ENCODE results near the gene IZUMO2. TPM values are rescaled to one million over a fixed set of nuclear protein-coding genes. Genes with fewer than 3 reads are reported as not detected.

Gene IZUMO2
- total RNA-seq, 1 experiment from 2014 or later, result not detected

- DNase-seq (ENCODE audit: low read depth, low spot score), result no peak
- Histone ChIP-seq H3K9me3 (ENCODE audit: control insufficient read depth, insufficient read depth, low read depth, low read length) (no peaks in the 10 kb centered on the region), H3K27ac (ENCODE audit: low read length) (no peak overlapping the region), H3K36me3 (ENCODE audit: control insufficient read depth, insufficient read depth, low read length) (no peaks in the 10 kb centered on the region), H3K4me1 (ENCODE audit: control insufficient read depth, insufficient read depth, low read length) (no peaks in the 10 kb centered on the region; the same call in 1 of the 2 replicates), H3K4me3 (ENCODE audit: low read depth in 2 of 2, low read length in 2 of 2) (no peak overlapping the region), H3K27me3 (ENCODE audit: control insufficient read depth, insufficient read depth, low read length) (no peaks in the 10 kb centered on the region)
- ChIA-PET CTCF (interaction anchor here (0.7 kb wide), 1 partner anchor 36 kb away, joined by 7 read pairs; no protein-coding TSS in a partner anchor), POLR2A (no interaction called here)
- no TSS peak for BruUV-seq (replicated peaks)
- in situ Hi-C loops (cut with HindIII; ENCODE audit: low pct_unique_long_range_greater_than_20kb, low sequenced_read_pairs), result no loop called here
- intact Hi-C loops (cut with micrococcal nuclease; ENCODE audit: unreplicated experiment), result no loop called here
- ATAC-seq, result no peak
- TF ChIP-seq REST (IDR thresholded peaks at IDR 0.05; ENCODE audit: insufficient read depth in 1 of 2, low read depth in 2 of 2, low read length in 1 of 2) (no peak), POLR2AphosphoS5 (IDR thresholded peaks at IDR 0.05; ENCODE audit: low read depth, low read length) (no peak), TCF7L2 (IDR thresholded peaks at IDR 0.05; ENCODE audit: low read depth, low read length) (no peak), SIN3A (IDR thresholded peaks at IDR 0.05; ENCODE audit: borderline replicate concordance, insufficient read depth, low read depth, low read length) (no peak), CTCF (IDR thresholded peaks at IDR 0.05) (no peak)
These were observed 46.0 kb upstream of the IZUMO2 start for GRCh38 chr19:50209131-50209530.

- DNase-seq (ENCODE audit: low read depth, low spot score) (no peak), ATAC-seq (no peak)
- no peaks in the 10 kb centered on the region for H3K27me3 ChIP-seq (ENCODE audit: control insufficient read depth, insufficient read depth, low read length)
- no peak overlapping the region for H3K4me3 ChIP-seq (ENCODE audit: low read depth in 2 of 2, low read length in 2 of 2)
- CTCF ChIA-PET, result no interaction called here
- no peaks in the 10 kb centered on the region; the same call in 1 of the 2 replicates for H3K4me1 ChIP-seq (ENCODE audit: control insufficient read depth, insufficient read depth, low read length)
- intact Hi-C loops (cut with micrococcal nuclease; ENCODE audit: unreplicated experiment), result no loop called here
- POLR2A ChIA-PET, result no interaction called here
- no peak for TF ChIP-seq SIN3A (IDR thresholded peaks at IDR 0.05; ENCODE audit: borderline replicate concordance, insufficient read depth, low read depth, low read length)
- no peak for TF ChIP-seq CTCF (IDR thresholded peaks at IDR 0.05)
- TF ChIP-seq POLR2AphosphoS5 (IDR thresholded peaks at IDR 0.05; ENCODE audit: low read depth, low read length), result no peak
- no peak for TF ChIP-seq TCF7L2 (IDR thresholded peaks at IDR 0.05; ENCODE audit: low read depth, low read length)
- TF ChIP-seq REST (IDR thresholded peaks at IDR 0.05; ENCODE audit: insufficient read depth in 1 of 2, low read depth in 2 of 2, low read length in 1 of 2), result no peak
- BruUV-seq (replicated peaks), result no TSS peak
- H3K9me3 ChIP-seq (ENCODE audit: control insufficient read depth, insufficient read depth, low read depth, low read length), result no peaks in the 10 kb centered on the region
- H3K27ac ChIP-seq (ENCODE audit: low read length), result no peak overlapping the region
- H3K36me3 ChIP-seq (ENCODE audit: control insufficient read depth, insufficient read depth, low read length), result no peaks in the 10 kb centered on the region
- in situ Hi-C loops (cut with HindIII; ENCODE audit: low pct_unique_long_range_greater_than_20kb, low sequenced_read_pairs), result no loop called here
These were observed 44.6 kb upstream of the IZUMO2 start for GRCh38 chr19:50207730-50208129.

All from Panc1 (cell line).